Fibroblast of mammary gland (primary cell): ENCODE data around the gene REC114.

Source experiments
- DNase-seq: peaks from one replicate; pipeline ENCODE4 v3.0.0-alpha.2; 2010; ENCODE audit warnings: low read depth
- H3K4me3 ChIP-seq: 2 replicates; pipeline ENCODE4 v1.5.1; 2011; ENCODE audit warnings: low read depth, mild to moderate bottlenecking, low read length, moderate library complexity; ENCODE audit not compliant: control insufficient read depth
- CTCF ChIP-seq: conservative IDR thresholded peaks from 2 replicates; pipeline ENCODE4 v1.5.1; 2011; ENCODE audit warnings: low read depth, low read length, inconsistent platforms; ENCODE audit not compliant: control insufficient read depth, insufficient read depth

The REC114 gene

GRCh38 chr15:73560501-73561117, 117.6 kb downstream of the REC114 start:
- no peak overlapping the region for H3K4me3 ChIP-seq
- DNase-seq = peak; percentile 84
- TF ChIP-seq CTCF = peak; percentile 51

GRCh38 chr15:73564255-73564654, 121.3 kb downstream of the REC114 start:
- peak; percentile 28 for TF ChIP-seq CTCF
- no peak overlapping the region for H3K4me3 ChIP-seq
- DNase-seq = peak; percentile 67

GRCh38 chr15:73567020-73567419, 124.1 kb downstream of the REC114 start:
- TF ChIP-seq CTCF = no peak
- DNase-seq = no peak
- no peak overlapping the region for H3K4me3 ChIP-seq

GRCh38 chr15:73568564-73569280, 125.8 kb downstream of the REC114 start:
- no peak for TF ChIP-seq CTCF
- H3K4me3 ChIP-seq = no peak overlapping the region
- DNase-seq = no peak

- TF ChIP-seq CTCF = no peak
- no peak overlapping the region for H3K4me3 ChIP-seq
- no peak for DNase-seq
These were observed 126.4 kb downstream of the REC114 start for GRCh38 chr15:73569361-73569760.

GRCh38 chr15:73570355-73571032, 127.5 kb downstream of the REC114 start:
- TF ChIP-seq CTCF = no peak
- DNase-seq = no peak
- no peak overlapping the region for H3K4me3 ChIP-seq
